ENCODE data around the gene CBX1.
"Not testable (repeated sequence)": the region's sequence is repeated elsewhere in the genome, so short reads cannot be mapped to it uniquely, and the experiment has no call there.

CBX1 gene

GRCh38 chr17:48074322-48075081 lies 26.8 kb downstream of the CBX1 start:
- peak; percentile 23 to 67 for DNase-seq (ENCODE audit: low read depth in 2 of 2)

- DNase-seq (ENCODE audit: low read depth in 2 of 2): not testable (repeated sequence)
Measured at GRCh38 chr17:48073566-48074094, 27.6 kb downstream of the CBX1 start.

DNA sequence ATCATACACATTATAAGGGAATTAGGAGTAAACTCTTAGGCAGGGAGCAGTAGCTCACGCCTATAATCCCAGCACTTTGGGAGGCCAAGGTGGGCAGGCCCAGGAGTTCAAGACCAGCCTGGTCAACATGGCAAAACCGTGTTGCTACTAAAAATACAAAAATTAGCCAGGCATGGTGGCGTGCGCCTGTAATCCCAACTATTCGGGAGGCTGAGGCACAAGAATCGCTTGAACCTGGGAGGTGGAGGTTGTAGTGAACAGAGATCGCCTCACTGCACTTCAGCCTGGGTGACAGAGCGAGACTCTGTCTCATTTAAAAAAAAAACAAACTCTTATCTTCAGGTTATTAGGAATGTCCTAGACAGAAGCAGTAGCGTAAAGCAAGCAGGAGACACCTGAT lies 28.5 kb downstream of the CBX1 start:
- DNase-seq (ENCODE audit: low read depth in 2 of 2): not testable (repeated sequence)

GRCh38 chr17:48071654-48072053 lies 29.6 kb downstream of the CBX1 start:
- DNase-seq (ENCODE audit: low read depth in 2 of 2): no peak

DNA sequence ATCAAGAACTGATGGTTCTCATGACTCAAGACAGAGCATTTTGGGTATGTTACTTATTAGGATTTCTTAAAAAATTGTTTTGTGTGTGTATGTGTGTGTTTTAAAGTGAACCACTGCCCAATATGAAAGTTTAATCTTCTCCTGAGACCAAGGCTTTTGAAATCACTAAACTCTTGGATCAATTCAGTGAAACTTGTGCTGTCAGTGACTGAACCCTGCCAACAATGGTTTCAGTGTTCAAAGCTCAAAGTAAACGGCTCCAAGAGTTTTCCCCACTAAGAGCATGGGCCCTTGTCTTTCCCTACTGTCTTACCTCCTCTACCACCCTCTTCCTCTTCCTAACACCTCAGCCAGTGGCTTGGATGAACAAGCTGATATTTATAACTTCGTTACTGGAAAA lies 31.1 kb downstream of the CBX1 start:
- no peak for DNase-seq (ENCODE audit: low read depth in 2 of 2)

DNA sequence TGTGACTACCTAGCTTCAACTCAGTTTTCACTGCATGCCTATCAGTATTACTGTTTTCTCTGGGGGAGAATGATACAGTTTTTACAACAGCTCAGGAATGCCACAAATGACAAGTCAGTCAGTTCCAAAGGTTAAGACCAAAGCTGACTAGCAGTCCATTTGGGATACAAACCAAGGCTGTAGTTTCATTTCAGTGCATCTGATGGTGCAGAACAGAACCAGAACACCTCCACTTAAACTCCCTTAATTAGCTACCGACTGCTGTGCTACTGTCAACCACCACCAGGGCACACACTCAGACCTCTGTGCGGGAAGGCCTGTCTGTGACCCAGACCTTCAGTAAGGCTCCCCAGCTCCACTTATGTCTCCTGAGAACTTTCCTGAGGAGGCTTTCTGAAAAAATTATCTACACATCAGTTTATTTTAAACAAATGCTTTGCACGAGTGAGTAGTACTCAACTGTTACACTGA lies 32.8 kb downstream of the CBX1 start:
- DNase-seq (ENCODE audit: low read depth in 2 of 2): no peak

- DNase-seq (ENCODE audit: low read depth in 2 of 2): not testable (repeated sequence)
Measured at GRCh38 chr17:48067808-48068207, 33.5 kb downstream of the CBX1 start.

DNA sequence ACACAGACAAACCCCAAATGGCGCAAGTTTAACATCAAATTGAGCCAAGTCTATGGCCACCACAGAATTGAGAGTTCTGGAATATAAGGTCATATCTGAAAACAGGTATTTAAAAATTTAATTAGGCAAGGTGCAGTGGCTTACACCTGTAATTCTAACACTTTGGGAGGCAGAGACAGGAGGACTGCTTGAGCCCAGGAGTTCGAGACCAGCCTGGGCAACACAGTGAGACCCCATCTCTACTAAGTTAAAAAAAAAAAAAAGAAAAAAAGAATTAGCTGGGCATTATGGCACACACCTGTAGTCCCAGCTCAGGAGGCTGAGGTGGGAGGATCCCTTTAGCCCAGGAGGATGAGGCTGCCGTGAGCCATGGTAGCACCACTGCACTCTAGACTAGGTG lies 34.0 kb downstream of the CBX1 start:
- DNase-seq (ENCODE audit: low read depth in 2 of 2): no peak

DNA sequence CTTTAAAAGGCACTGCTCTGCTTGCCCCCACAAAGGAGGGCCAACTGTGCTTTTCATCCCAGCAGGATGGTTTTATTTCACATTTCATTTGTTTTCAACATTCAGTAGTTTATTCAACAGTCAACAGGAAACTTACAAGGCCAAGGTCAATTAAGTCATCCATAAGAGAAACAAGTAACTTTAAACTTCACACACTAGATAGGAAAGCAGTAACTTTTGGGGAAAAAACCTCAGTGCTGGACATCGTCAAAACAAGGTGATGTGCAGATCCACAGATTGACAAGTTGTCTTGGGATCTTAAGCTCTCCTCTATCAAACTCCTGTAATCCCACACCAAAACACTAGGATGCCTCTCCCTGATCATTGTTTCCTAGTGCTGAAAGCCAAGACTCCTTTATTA lies 34.6 kb downstream of the CBX1 start:
- no peak for DNase-seq (ENCODE audit: low read depth in 2 of 2)

DNA sequence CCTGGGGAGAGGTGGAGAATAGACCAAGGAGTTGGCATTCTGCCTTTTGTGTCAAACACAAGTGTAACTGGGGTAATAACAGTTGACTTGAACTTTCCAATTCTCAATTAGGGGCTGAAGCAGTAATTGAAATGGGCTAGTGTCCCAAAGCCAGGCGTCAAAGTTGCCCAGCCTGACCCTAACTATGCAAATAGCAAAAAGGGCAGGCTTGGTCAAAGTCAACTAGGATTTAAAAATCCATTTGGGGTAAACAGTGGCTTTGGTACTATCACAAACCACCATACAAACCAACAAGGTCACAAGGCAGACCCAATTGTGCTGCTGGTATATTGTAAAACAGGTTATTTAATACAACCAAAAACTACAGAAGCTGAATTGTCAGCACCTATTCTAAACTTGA lies 35.1 kb downstream of the CBX1 start:
- no peak for DNase-seq (ENCODE audit: low read depth in 2 of 2)

- no peak for DNase-seq (ENCODE audit: low read depth in 2 of 2)
Measured at GRCh38 chr17:48064638-48065037, 36.6 kb downstream of the CBX1 start.

GRCh38 chr17:48062273-48062672 lies 39.0 kb downstream of the CBX1 start:
- no peak for DNase-seq (ENCODE audit: low read depth in 2 of 2)

- DNase-seq (ENCODE audit: low read depth in 2 of 2): no peak
Measured at GRCh38 chr17:48060249-48060648, 41.0 kb downstream of the CBX1 start.

DNA sequence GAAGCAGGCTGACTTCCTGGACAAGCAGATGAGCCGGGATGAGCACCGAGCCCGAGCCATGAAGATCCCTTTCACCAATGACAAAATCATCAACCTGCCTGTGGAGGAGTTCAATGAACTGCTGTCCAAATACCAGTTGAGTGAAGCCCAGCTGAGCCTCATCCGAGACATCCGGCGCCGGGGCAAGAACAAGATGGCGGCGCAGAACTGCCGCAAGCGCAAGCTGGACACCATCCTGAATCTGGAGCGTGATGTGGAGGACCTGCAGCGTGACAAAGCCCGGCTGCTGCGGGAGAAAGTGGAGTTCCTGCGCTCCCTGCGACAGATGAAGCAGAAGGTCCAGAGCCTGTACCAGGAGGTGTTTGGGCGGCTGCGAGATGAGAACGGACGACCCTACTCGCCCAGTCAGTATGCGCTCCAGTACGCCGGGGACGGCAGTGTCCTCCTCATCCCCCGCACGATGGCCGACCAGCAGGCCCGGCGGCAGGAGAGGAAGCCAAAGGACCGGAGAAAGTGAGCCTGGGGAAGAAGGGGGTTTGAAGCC lies 42.1 kb downstream of the CBX1 start:
- DNase-seq (ENCODE audit: low read depth in 2 of 2): no peak

- no peak for DNase-seq (ENCODE audit: low read depth in 2 of 2)
Measured at GRCh38 chr17:48058393-48059124, 42.7 kb downstream of the CBX1 start.

DNA sequence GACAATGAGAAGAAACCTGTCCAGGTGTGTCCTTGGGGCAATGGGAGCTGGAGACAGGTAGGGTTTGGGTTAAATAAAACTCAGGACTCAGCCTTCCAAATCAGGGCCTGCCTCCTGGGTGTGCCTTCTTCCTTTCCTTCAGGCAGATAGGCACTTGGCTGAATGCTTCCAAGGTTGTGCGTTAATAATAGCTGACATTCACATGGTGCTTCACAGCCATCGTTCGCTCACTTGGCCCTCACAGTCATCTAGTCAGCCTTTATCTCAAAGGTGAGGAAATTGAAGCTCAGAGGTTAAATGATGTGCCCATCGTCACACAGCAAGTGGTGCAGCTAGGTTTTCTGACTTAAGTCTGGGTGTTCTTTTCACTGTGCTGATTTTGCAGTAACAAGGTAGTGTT lies 43.7 kb downstream of the CBX1 start:
- no peak for DNase-seq (ENCODE audit: low read depth in 2 of 2)

- no peak for DNase-seq (ENCODE audit: low read depth in 2 of 2)
Measured at GRCh38 chr17:48056879-48057278, 44.4 kb downstream of the CBX1 start.

GRCh38 chr17:48056246-48056745 lies 45.0 kb downstream of the CBX1 start:
- no peak for DNase-seq (ENCODE audit: low read depth in 2 of 2)

- DNase-seq (ENCODE audit: low read depth in 2 of 2): peak; percentile 41
Measured at GRCh38 chr17:48055531-48056245, 45.6 kb downstream of the CBX1 start.

GRCh38 chr17:48054238-48055185 lies 46.8 kb downstream of the CBX1 start:
- no peak for DNase-seq (ENCODE audit: low read depth in 2 of 2)

Measured in stimulated activated CD4-positive, alpha-beta T cell treated with anti-CD3 and anti-CD28 coated beads, Interleukin-15, amount 100 ng/mL, for 48 hours (primary cell).